Measurements from ENCODE around the gene SPART. TPM values are rescaled to one million over a fixed set of nuclear protein-coding genes. Genes with fewer than 3 reads are reported as not detected.
A peak's percentile ranks its signal among the peaks of the same experiment; 100 is the strongest.

SPART gene, protein sequence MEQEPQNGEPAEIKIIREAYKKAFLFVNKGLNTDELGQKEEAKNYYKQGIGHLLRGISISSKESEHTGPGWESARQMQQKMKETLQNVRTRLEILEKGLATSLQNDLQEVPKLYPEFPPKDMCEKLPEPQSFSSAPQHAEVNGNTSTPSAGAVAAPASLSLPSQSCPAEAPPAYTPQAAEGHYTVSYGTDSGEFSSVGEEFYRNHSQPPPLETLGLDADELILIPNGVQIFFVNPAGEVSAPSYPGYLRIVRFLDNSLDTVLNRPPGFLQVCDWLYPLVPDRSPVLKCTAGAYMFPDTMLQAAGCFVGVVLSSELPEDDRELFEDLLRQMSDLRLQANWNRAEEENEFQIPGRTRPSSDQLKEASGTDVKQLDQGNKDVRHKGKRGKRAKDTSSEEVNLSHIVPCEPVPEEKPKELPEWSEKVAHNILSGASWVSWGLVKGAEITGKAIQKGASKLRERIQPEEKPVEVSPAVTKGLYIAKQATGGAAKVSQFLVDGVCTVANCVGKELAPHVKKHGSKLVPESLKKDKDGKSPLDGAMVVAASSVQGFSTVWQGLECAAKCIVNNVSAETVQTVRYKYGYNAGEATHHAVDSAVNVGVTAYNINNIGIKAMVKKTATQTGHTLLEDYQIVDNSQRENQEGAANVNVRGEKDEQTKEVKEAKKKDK
- 10 to 100 TPM; 62.4 to 67.0 TPM for total RNA-seq
- polyA plus RNA-seq = 10 to 100 TPM; 44.7 to 50.3 TPM

DNA sequence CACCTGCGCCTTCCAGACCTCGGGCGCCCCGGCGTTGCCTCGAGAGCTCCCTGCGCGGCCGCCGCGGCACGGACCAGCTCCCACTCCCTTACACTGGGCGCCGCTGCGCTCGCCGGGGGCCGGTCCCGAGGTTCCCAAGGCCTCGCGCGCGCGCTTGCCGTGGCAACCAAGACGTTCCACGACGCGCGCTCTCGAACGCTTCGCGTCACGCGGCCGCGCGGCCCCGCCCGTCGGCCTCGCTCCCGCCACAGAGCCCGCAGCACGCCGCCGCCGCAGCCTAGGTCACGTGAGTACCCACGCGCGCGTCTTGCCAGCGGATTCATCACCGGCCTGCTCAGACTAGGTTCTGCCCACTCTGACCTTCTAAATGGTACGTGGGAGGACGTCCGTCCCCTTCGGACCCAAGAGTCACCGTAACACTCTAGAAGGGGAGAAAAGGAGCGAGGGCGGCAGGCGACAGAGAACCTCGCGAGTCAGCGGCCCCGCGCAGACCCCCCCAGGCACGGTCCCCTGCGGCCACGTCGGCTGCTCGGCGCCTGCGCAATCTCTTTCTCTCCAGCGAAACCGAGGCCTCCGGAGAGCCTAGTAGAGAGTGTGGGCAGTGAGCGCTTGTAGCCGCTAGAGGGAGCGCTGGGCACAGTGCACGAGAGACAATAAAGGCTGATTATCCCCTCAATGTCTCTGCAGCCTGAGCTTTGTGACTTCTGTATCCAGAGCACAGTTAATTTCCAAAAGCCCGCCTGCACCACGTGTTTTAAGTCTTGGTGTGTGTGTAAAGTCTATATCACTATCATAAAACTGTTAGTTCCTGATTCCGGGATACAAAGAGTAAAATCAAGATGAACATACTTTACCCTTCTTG lies at the start of gene SPART:
Gene SPART (minus strand): TSS at position 173 of the 862 bp plus-strand sequence. CDS start 10,564 bp downstream, outside the sequence.
- H3K4me1 Mint-ChIP-seq = peaks cover 28 to 44% (median 39%) of the 10 kb centered on the region in 4 donors
- peaks cover 0 to 9% of the 10 kb centered on the region in 2 donors for H3K36me3 Mint-ChIP-seq
- peak within 1 kb of the TSS; percentile 85 for H3K27ac ChIP-seq (ENCODE audit: low read depth, low read length)
- H3K27me3 Mint-ChIP-seq = peaks cover 4 to 5% of the 10 kb centered on the region in 2 donors
- H3K9me3 ChIP-seq (ENCODE audit: control insufficient read depth in 1 of 2, low read length in 2 of 2) = no peaks in the 10 kb centered on the region
- intact Hi-C loops (cut with micrococcal nuclease) = loop anchor here (1.0 to 5.0 kb wide), 6 partner anchors 50 to 2001 kb away; partner anchors contain the start of genes ALG5, CCDC169, RFXAP and SUPT20H
- CTCF ChIA-PET (ENCODE audit: partially characterized antibody) = interaction anchor here (0.6 to 3.8 kb wide), 20 partner anchors 9 to 654 kb away, joined by 3 to 37 read pairs (median 4); partner anchors contain the start of gene EXOSC8
- peak within 1 kb of the TSS; percentile 89 to 98 (median 96) for H3K4me3 Mint-ChIP-seq
- POLR2A ChIA-PET (ENCODE audit: partially characterized antibody) = interaction anchor here (1.3 kb wide), 1 partner anchor 654 kb away, joined by 7 read pairs; the partner anchor contains the start of gene EXOSC8
- peak; percentile 88 to 91 (median 89) for DNase-seq
- no peaks in the 10 kb centered on the region for H3K36me3 ChIP-seq (ENCODE audit: insufficient read depth, low read length)
- H3K4me3 ChIP-seq (ENCODE audit: low read length in 2 of 2) = peak within 1 kb of the TSS; percentile 42 to 84
- H3K9me3 Mint-ChIP-seq = peaks cover 0 to 2% (median 0%) of the 10 kb centered on the region in 8 donors
- no peaks in the 10 kb centered on the region for H3K27me3 ChIP-seq (ENCODE audit: insufficient read depth, low read length)
- peaks cover 33% of the 10 kb centered on the region for H3K4me1 ChIP-seq (ENCODE audit: insufficient read depth, low read length)
- peak within 1 kb of the TSS; percentile 98 to 100 (median 99) for H3K27ac Mint-ChIP-seq

DNA sequence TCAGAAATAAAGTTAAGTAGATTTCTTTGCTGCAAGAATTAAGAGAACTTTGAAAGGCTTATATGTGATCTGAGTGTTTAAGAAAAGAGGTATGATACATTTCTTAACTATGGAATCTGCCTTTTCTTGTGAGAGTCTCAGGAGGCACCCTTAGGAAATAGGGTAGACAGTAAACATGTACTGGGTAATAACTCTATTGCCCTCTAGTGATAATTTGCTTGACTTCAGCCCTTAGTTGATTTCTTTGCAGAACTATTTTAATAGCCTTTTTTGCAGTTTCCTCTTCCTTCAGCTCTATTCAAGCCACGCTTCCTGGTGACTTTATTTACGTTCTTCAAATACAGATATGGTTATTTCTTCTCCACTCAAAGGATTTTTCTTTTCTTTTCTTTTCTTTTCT lies 49.1 kb upstream of the SPART start:
- intact Hi-C loops (cut with micrococcal nuclease) = no loop called here
- Histone ChIP-seq H3K9me3 (ENCODE audit: control insufficient read depth in 1 of 2, low read length in 2 of 2) (no peaks in the 10 kb centered on the region), H3K27ac (ENCODE audit: low read depth, low read length) (no peak overlapping the region), H3K27me3 (ENCODE audit: insufficient read depth, low read length) (no peaks in the 10 kb centered on the region), H3K4me1 (ENCODE audit: insufficient read depth, low read length) (no peaks in the 10 kb centered on the region), H3K4me3 (ENCODE audit: low read length in 2 of 2) (no peak overlapping the region), H3K36me3 (ENCODE audit: insufficient read depth, low read length) (no peaks in the 10 kb centered on the region)
- H3K27me3 Mint-ChIP-seq = no peaks in the 10 kb centered on the region
- H3K4me3 Mint-ChIP-seq = no peak overlapping the region
- H3K4me1 Mint-ChIP-seq = no peaks in the 10 kb centered on the region
- H3K9me3 Mint-ChIP-seq = peaks cover 0 to 2% (median 0%) of the 10 kb centered on the region in 8 donors
- H3K36me3 Mint-ChIP-seq = no peaks in the 10 kb centered on the region
- DNase-seq = no peak
- POLR2A ChIA-PET (ENCODE audit: partially characterized antibody) = no interaction called here
- peak overlapping the region in 1 of 7 donors; percentile 36 for H3K27ac Mint-ChIP-seq
- CTCF ChIA-PET (ENCODE audit: partially characterized antibody) = no interaction called here

DNA sequence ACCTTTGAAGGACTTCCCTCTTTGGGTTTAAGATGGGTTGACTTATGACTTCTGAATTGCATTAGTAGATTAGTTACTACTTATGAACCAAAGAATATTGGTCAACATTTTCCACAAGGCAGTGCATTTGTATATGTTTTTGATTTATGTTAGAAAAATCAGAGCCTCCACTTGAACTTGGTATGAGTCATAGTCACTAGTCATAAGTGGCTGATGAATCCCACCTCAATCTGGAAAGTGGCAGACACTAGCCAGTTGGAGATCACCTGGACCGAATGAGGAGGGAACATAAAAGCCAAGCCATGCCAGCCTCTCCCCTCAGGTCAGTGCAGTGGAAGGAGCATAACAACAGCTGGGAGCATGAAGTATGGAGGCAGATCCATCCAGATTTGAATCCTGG lies 39.3 kb upstream of the SPART start:
- Histone ChIP-seq H3K4me1 (ENCODE audit: insufficient read depth, low read length) (no peaks in the 10 kb centered on the region), H3K27me3 (ENCODE audit: insufficient read depth, low read length) (no peaks in the 10 kb centered on the region), H3K36me3 (ENCODE audit: insufficient read depth, low read length) (no peaks in the 10 kb centered on the region), H3K27ac (ENCODE audit: low read depth, low read length) (no peak overlapping the region), H3K4me3 (ENCODE audit: low read length in 2 of 2) (no peak overlapping the region), H3K9me3 (ENCODE audit: control insufficient read depth in 1 of 2, low read length in 2 of 2) (no peaks in the 10 kb centered on the region)
- H3K9me3 Mint-ChIP-seq = peaks cover 0 to 6% (median 0%) of the 10 kb centered on the region in 8 donors
- CTCF ChIA-PET (ENCODE audit: partially characterized antibody) = no interaction called here
- POLR2A ChIA-PET (ENCODE audit: partially characterized antibody) = no interaction called here
- no peak for DNase-seq
- peaks cover 7 to 8% of the 10 kb centered on the region in 2 donors for H3K27me3 Mint-ChIP-seq
- no peaks in the 10 kb centered on the region for H3K4me1 Mint-ChIP-seq
- H3K27ac Mint-ChIP-seq = no peak overlapping the region
- H3K36me3 Mint-ChIP-seq = no peaks in the 10 kb centered on the region
- intact Hi-C loops (cut with micrococcal nuclease) = no loop called here
- H3K4me3 Mint-ChIP-seq = no peak overlapping the region

DNA sequence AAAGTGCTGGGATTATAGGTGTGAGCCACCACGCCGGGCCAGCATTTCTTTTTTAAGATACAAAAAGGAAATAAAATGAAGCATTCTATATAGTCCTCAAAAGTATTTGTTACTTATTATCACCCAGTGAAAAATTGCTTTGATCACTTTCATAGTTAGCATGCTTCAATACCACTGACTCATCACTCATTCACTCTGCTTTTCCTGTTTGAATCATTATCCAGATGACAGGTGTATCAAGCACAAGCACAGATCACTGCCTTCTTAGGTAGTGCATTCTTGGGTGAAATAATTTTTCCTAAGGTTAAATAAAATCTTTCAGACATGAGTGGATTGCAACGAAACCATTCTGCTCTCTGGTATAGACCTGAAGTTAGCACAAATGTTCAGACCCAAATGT lies 35.8 kb upstream of the SPART start:
- Histone ChIP-seq H3K9me3 (ENCODE audit: control insufficient read depth in 1 of 2, low read length in 2 of 2) (no peaks in the 10 kb centered on the region), H3K27ac (ENCODE audit: low read depth, low read length) (no peak overlapping the region), H3K36me3 (ENCODE audit: insufficient read depth, low read length) (no peaks in the 10 kb centered on the region), H3K4me3 (ENCODE audit: low read length in 2 of 2) (no peak overlapping the region), H3K4me1 (ENCODE audit: insufficient read depth, low read length) (no peaks in the 10 kb centered on the region), H3K27me3 (ENCODE audit: insufficient read depth, low read length) (no peaks in the 10 kb centered on the region)
- no peaks in the 10 kb centered on the region for H3K36me3 Mint-ChIP-seq
- ChIA-PET POLR2A (ENCODE audit: partially characterized antibody) (no interaction called here), CTCF (ENCODE audit: partially characterized antibody) (no interaction called here)
- H3K4me1 Mint-ChIP-seq = no peaks in the 10 kb centered on the region
- H3K4me3 Mint-ChIP-seq = no peak overlapping the region
- H3K27me3 Mint-ChIP-seq = peaks cover 7 to 8% of the 10 kb centered on the region in 2 donors
- no peak for DNase-seq
- H3K27ac Mint-ChIP-seq = no peak overlapping the region
- intact Hi-C loops (cut with micrococcal nuclease) = no loop called here
- no peaks in the 10 kb centered on the region for H3K9me3 Mint-ChIP-seq

DNA sequence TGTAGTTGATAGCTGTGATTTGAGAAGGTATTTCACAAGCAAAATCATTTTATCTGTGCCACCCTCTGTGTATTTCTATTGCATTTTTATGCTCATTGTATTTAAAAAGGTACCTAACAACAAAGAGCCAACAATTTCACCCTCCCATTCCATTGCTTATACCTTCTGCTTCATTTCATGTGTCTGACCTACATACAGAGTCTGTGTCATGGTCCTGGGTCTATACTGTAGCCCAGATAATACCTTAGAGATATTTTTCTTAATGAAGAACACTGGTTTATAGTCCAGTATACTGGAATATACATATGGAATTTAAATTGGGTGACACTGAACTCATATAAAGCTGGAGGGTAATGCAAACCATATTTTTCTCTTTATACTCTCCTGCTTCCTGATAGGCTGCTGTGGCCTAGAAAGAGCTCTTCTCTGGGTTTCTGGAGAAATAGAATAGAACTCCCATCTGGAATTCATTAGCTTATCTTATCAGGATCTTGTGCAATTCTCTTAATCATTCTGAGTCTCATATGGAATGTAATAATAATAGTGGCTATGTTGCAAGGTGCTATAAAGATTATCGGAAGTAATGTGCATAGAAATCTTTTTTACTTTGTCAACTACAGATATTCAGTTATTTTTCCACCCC lies 31.8 kb upstream of the SPART start:
- no peak overlapping the region for H3K27ac Mint-ChIP-seq
- H3K4me3 Mint-ChIP-seq = no peak overlapping the region
- POLR2A ChIA-PET (ENCODE audit: partially characterized antibody) = no interaction called here
- H3K27ac ChIP-seq (ENCODE audit: low read depth, low read length) = no peak overlapping the region
- no peaks in the 10 kb centered on the region for H3K9me3 Mint-ChIP-seq
- no peaks in the 10 kb centered on the region for H3K36me3 Mint-ChIP-seq
- intact Hi-C loops (cut with micrococcal nuclease) = no loop called here
- no peaks in the 10 kb centered on the region for H3K4me1 Mint-ChIP-seq
- no peak for DNase-seq
- no peaks in the 10 kb centered on the region for H3K27me3 ChIP-seq (ENCODE audit: insufficient read depth, low read length)
- no peaks in the 10 kb centered on the region for H3K4me1 ChIP-seq (ENCODE audit: insufficient read depth, low read length)
- no peaks in the 10 kb centered on the region for H3K36me3 ChIP-seq (ENCODE audit: insufficient read depth, low read length)
- H3K4me3 ChIP-seq (ENCODE audit: low read length in 2 of 2) = no peak overlapping the region
- H3K27me3 Mint-ChIP-seq = peaks cover 0 to 1% of the 10 kb centered on the region in 2 donors
- H3K9me3 ChIP-seq (ENCODE audit: control insufficient read depth in 1 of 2, low read length in 2 of 2) = no peaks in the 10 kb centered on the region
- CTCF ChIA-PET (ENCODE audit: partially characterized antibody) = interaction anchor here (1.5 kb wide), 1 partner anchor 10 kb away, joined by 3 read pairs; no protein-coding TSS in a partner anchor

DNA sequence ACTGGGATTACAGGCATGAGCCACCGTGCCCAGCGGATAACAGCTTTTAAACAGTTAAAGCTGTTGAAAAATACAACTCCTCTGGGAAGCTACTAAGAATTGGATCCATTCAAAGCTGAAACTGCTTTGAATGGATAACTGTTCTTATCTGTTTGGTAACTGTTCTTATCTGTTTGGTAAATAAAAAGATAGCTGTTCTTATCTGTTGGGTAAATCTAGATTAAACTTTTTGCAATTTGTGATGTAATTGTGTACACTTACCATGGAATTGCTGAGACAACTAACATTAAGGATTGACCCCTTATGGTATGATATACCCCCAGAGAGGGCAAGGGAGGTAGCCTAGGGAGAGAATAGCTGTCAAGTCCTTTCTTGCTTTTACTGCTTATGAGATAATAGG lies 27.9 kb upstream of the SPART start:
- peaks cover 0 to 4% of the 10 kb centered on the region in 2 donors for H3K27me3 Mint-ChIP-seq
- ChIA-PET POLR2A (ENCODE audit: partially characterized antibody) (no interaction called here), CTCF (ENCODE audit: partially characterized antibody) (interaction anchor here (1.1 kb wide), 1 partner anchor 27 kb away, joined by 4 read pairs; no protein-coding TSS in a partner anchor)
- DNase-seq = no peak
- no peaks in the 10 kb centered on the region for H3K36me3 Mint-ChIP-seq
- no peaks in the 10 kb centered on the region for H3K36me3 ChIP-seq (ENCODE audit: insufficient read depth, low read length)
- no peaks in the 10 kb centered on the region for H3K9me3 Mint-ChIP-seq
- H3K27ac Mint-ChIP-seq = no peak overlapping the region
- no peak overlapping the region for H3K4me3 ChIP-seq (ENCODE audit: low read length in 2 of 2)
- no peak overlapping the region for H3K4me3 Mint-ChIP-seq
- no peaks in the 10 kb centered on the region for H3K4me1 Mint-ChIP-seq
- intact Hi-C loops (cut with micrococcal nuclease) = no loop called here
- no peaks in the 10 kb centered on the region for H3K4me1 ChIP-seq (ENCODE audit: insufficient read depth, low read length)
- H3K27me3 ChIP-seq (ENCODE audit: insufficient read depth, low read length) = no peaks in the 10 kb centered on the region
- H3K9me3 ChIP-seq (ENCODE audit: control insufficient read depth in 1 of 2, low read length in 2 of 2) = no peaks in the 10 kb centered on the region
- H3K27ac ChIP-seq (ENCODE audit: low read depth, low read length) = no peak overlapping the region
